Measurements from ENCODE around the gene C12orf43.
"Not testable (repeated sequence)": the region's sequence is repeated elsewhere in the genome, so short reads cannot be mapped to it uniquely, and the experiment has no call there.

C12orf43 gene

GRCh38 chr12:121015825-121016766, at the start of gene C12orf43:
Gene C12orf43, minus strand, starts transcription at chr12:121016487. Its CDS starts 13 bp downstream, at chr12:121016474.
- DNase-seq (ENCODE audit: low spot score): peak; percentile 95

- DNase-seq (ENCODE audit: low spot score): no peak
Measured at GRCh38 chr12:121065345-121065744, 49.1 kb upstream of the C12orf43 start.

DNA sequence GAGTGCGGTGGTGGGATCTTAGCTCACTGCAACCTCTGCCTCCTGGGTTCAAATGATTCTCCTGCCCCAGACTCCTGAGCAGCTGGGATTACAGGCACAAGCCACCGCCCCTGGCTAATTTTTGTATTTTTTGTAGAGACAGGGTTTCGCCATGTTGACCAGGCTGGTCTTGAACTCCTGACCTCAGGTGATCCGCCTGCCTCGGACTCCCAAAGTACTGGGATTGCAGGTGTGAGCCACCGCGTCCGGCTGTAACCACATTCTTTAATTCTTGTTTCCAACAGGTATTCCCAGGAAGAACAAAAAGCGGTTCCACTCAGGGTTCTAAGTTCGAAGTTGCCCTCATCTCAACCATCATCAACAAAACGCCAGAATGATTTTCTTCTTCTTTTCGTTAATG, 48.3 kb upstream of the C12orf43 start:
- not testable (repeated sequence) for DNase-seq (ENCODE audit: low spot score)

DNA sequence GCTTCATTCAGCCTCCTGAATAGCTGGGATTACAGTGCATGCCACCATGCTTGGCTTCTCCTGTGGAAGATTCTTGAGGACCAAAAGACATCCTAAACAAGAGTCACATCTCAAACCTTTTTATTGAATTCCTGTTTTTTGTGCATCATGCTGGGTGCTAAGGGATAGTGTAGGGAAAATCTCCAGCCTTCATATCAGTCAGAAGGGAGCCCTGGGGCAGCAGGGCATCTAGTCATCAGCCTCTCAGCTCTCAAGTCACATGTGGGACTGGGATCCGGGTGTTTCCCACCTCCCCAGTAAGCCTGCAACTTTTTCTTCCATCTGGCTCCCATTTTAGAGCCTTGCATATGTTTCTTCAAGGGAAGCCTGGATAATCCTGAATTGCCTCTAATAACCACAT, 47.8 kb upstream of the C12orf43 start:
- no peak for DNase-seq (ENCODE audit: low spot score)

DNA sequence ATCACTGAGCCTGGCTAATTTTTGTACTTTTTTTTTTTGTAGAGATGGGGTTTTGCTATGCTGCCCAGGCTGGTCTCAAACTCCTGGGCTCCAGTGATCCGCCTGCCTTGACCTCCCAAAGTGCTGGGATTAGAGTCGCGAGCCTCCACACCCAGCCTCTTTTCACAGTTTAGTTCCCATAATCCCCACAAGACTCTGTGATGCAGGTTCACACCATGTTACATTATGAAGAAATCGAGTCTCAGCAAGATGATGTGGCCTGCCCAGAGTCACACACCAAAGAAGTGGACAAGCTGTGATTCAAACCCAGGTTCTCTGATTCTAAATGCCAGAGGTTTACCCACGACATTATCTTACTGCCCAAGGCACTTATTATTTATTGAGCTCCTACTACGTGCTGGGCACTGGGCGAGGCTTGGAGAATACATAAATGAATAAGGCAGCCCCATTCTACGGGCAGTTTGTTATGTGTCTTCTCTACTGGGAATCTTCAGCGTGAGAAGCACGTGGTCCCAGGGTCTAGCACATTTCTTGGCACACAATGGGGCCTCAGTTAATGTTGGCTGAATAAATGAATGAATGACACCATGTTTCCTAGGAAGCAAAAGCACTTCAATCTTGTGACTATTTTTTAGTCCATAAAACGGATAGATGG, 46.2 kb upstream of the C12orf43 start:
- DNase-seq (ENCODE audit: low spot score): no peak

GRCh38 chr12:121061831-121062230, 45.5 kb upstream of the C12orf43 start:
- no peak for DNase-seq (ENCODE audit: low spot score)

GRCh38 chr12:121060149-121061001, 44.1 kb upstream of the C12orf43 start:
- DNase-seq (ENCODE audit: low spot score): peak; percentile 46

GRCh38 chr12:121059031-121059898, 43.0 kb upstream of the C12orf43 start:
- DNase-seq (ENCODE audit: low spot score): no peak

- no peak for DNase-seq (ENCODE audit: low spot score)
Measured at GRCh38 chr12:121057794-121058193, 41.5 kb upstream of the C12orf43 start.

GRCh38 chr12:121053706-121054105, 37.4 kb upstream of the C12orf43 start:
- no peak for DNase-seq (ENCODE audit: low spot score)

DNA sequence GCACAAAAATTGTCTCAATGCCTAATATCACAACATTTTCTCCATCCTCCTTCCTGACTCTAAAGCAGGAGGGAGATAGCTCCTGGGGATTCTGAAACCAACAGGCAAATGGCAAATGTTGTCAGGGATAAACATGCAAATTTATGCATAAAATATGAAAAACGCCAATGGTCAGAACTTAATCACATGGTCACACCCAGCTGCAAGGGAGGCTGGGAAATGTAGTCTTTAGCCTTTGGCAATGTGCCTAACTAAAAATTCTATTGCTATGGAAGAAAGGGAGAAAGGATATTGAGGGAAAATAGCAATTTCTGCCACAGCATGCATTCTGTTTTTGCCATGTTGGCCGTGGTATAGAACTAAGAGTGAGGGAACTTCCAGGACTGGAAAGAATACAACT, 34.4 kb upstream of the C12orf43 start:
- DNase-seq (ENCODE audit: low spot score): no peak

DNA sequence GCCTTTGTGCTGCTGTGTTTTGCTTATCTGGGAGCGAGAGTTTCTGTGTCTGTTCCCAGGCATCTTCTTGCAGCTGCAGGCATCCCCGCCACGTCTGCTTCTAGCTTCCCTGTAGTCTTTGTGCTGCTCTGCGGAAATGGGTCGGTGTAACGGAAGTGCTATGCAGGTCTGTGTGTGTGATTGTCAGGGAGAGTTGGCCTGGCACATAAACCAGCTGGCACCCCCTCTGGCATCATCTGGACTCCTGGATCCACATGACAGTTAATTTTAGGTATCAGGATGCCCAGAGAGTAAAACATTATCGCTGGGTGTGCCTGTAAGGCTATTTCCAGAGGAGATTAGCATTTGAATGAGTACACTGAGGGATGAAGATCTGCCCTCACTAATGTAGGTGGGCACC, 32.2 kb upstream of the C12orf43 start:
- no peak for DNase-seq (ENCODE audit: low spot score)

GRCh38 chr12:121047400-121047799, 31.1 kb upstream of the C12orf43 start:
- not testable (repeated sequence) for DNase-seq (ENCODE audit: low spot score)

DNA sequence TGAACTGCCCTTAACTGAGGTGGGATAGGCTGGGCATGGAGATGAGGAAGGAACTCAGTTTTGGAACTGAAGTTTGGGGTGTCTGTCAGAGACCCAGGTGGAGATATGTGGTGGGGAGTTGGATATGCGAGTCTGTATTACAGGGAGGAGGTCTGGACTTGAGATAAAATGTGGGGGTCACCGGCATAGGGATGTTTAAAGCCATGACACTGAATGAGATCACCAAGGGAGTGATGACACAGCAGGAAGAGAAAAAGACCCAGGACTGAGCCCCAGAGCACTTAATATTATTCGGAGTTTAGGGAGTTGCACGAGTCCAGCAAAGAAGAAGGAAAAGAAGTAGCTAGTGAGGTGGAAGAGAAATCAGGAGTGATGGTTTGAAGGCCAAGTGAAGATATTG, 26.8 kb upstream of the C12orf43 start:
- DNase-seq (ENCODE audit: low spot score): no peak

- DNase-seq (ENCODE audit: low spot score): no peak
Measured at GRCh38 chr12:121038861-121039668, 22.8 kb upstream of the C12orf43 start, which contains the start of gene OASL. Gene OASL, minus strand, starts transcription at chr12:121039246. Its CDS starts 275 bp downstream, at chr12:121038971.

DNA sequence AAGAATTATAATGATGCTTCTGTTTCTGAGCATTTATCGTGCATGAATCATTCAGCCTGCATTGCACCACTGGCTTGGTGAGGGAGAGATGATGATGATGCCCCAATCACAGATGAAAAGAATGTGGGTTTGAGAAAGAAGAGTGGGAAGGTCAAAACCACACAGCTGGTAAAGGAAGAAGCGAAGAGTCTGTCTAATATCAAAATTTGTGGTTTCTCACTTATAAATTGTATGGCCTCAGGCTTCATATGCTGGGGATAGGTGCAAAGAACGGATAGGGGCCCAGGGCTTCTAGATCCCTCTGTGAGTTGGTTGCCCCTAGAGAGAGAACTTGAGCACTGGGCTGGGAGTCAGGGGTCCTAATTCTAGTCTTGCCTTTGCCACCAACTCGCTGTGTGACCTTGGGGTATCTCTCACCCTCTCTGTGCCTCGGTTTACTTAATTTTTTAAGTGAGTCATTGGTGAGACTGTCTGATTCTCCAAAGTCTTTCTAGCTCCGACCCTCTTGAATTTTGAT, 20.6 kb upstream of the C12orf43 start:
- DNase-seq (ENCODE audit: low spot score): no peak

- no peak for DNase-seq (ENCODE audit: low spot score)
Measured at GRCh38 chr12:121034616-121035305, 18.5 kb upstream of the C12orf43 start.

DNA sequence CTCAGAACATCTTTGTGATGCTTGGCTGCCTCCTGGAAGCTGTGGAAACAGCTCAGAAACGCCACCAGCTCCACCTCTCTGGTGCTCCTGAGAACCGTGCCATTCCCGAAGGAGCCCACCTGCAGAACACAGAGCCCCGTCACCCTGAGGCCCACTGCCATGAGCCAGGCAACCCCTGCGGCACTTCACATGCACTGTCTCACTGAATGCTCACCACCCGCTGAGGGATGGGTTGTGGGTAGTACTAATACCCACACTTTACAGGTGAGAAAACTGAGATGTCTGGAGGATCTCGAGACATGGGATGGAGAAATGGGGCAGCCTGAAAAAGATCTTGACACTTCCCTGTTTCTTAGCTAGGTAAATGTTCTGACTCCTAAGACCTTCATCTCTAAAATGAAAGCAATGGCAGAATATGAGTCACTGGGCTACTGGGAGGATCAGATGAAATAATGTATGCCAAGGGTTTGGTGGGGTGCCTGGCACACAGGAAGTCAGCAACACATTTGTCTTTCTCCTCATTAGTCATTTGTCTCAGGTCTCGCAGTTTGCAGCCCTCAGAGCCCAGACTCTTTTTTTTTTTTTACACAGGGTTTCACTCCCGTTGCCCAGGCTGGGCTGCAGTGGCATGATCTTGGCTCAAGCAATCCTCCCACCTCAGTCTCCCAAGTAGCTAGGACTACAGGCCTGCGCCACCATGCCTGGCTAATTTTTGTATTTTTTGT, 17.5 kb upstream of the C12orf43 start:
- no peak for DNase-seq (ENCODE audit: low spot score)
